Neural cell (in vitro differentiated cells): ENCODE results near the gene GPR21. TPM values are rescaled to one million over a fixed set of nuclear protein-coding genes. Genes with fewer than 3 reads are reported as not detected.

Experiments used
- H2AFZ ChIP-seq: fragments of 200-600, 300-800 bp; sonication (generic), shearing (Covaris generic); 2 replicates; pipeline ENCODE4 v1.6.0; 2014; ENCODE audit warnings: low read depth, mild to moderate bottlenecking, antibody characterized with exemption, low read length, moderate library complexity
- H3F3A ChIP-seq: fragments of 200-600 bp; shearing (Covaris generic); 2 replicates; pipeline ENCODE4 v1.6.1; 2016; ENCODE audit warnings: mild to moderate bottlenecking, moderate library complexity, mixed read lengths, antibody characterized with exemption, low read length; ENCODE audit not compliant: insufficient read depth, poor library complexity, severe bottlenecking
- H3K27ac ChIP-seq: fragments of 200-600, 300-800 bp; sonication (generic), shearing (Covaris generic); 2 replicates; pipeline ENCODE4 v1.5.1; 2014; ENCODE audit warnings: mild to moderate bottlenecking, low read length, moderate library complexity
- H3K27me3 ChIP-seq: fragments of 300-800, 200-600 bp; sonication (generic), shearing (Covaris generic); 2 replicates; pipeline ENCODE4 v1.6.0; 2014; ENCODE audit warnings: mild to moderate bottlenecking, low read depth, low read length, moderate library complexity; ENCODE audit not compliant: insufficient read depth
- H3K36me3 ChIP-seq: fragments of 300-800, 200-600 bp; sonication (generic), shearing (Covaris generic); 2 replicates; pipeline ENCODE4 v1.5.1; 2014; ENCODE audit warnings: mild to moderate bottlenecking, antibody characterized with exemption, low read length, moderate library complexity; ENCODE audit not compliant: insufficient read depth
- H3K4me2 ChIP-seq: fragments of 300-800, 200-600 bp; sonication (generic), shearing (Covaris generic); 2 replicates; pipeline ENCODE4 v1.6.0; 2014; ENCODE audit warnings: mild to moderate bottlenecking, low read length
- H3K4me3 ChIP-seq: fragments of 300-800, 200-600 bp; sonication (generic), shearing (Covaris generic); 2 replicates; pipeline ENCODE4 v1.5.1; 2014; ENCODE audit warnings: mild to moderate bottlenecking, low read length, moderate library complexity
- H3K79me2 ChIP-seq: fragments of 200-600 bp; shearing (Covaris generic); replicated peaks from 2 replicates; pipeline ENCODE4 v1.6.0; 2014; ENCODE audit warnings: mild to moderate bottlenecking, low read length, moderate library complexity; ENCODE audit not compliant: insufficient read depth
- H3K9ac ChIP-seq: fragments of 300-800, 200-600 bp; sonication (generic), shearing (Covaris generic); 2 replicates; pipeline ENCODE4 v1.6.1; 2016; ENCODE audit warnings: mild to moderate bottlenecking, low read length, mixed read lengths
- H3K9me2 ChIP-seq: fragments of 200-600 bp; shearing (Covaris generic); 2 replicates; pipeline ENCODE4 v1.6.1; 2016; ENCODE audit warnings: mild to moderate bottlenecking, low read length, mixed read lengths; ENCODE audit not compliant: insufficient read depth
- H3K9me3 ChIP-seq: fragments of 200-600, 300-800 bp; sonication (generic), shearing (Covaris generic); 2 replicates; pipeline ENCODE4 v1.6.1; 2016; ENCODE audit warnings: mild to moderate bottlenecking, mixed run types, low read length, moderate library complexity, mixed read lengths
- H4K20me1 ChIP-seq: fragments of 200-600 bp; shearing (Covaris generic); 2 replicates; pipeline ENCODE4 v1.6.1; 2016; ENCODE audit warnings: mild to moderate bottlenecking, mixed run types; ENCODE audit not compliant: insufficient read depth
- CTCF ChIP-seq: fragments of 450-650 bp; IDR thresholded peaks from 2 replicates; pipeline ENCODE4 v1.5.1; 2014; ENCODE audit warnings: antibody characterized with exemption, mild to moderate bottlenecking, moderate library complexity; ENCODE audit not compliant: poor library complexity, severe bottlenecking
- EP300 ChIP-seq: fragments of 450-650 bp; conservative IDR thresholded peaks from 2 replicates; pipeline ENCODE4 v1.6.1; 2014; ENCODE audit warnings: antibody characterized with exemption, mild to moderate bottlenecking, moderate library complexity; ENCODE audit not compliant: poor library complexity, severe bottlenecking
- EZH2 ChIP-seq: fragments of 200-600, 300-800 bp; shearing (Covaris generic), sonication (generic); IDR thresholded peaks from 2 replicates; pipeline ENCODE4 v1.6.1; 2014; ENCODE audit warnings: antibody characterized with exemption, low read length, borderline replicate concordance, mild to moderate bottlenecking; ENCODE audit not compliant: insufficient read depth, poor library complexity, severe bottlenecking
- MXI1 ChIP-seq: fragments of 450-650 bp; conservative IDR thresholded peaks from 2 replicates; pipeline ENCODE4 v1.6.1; 2014; ENCODE audit warnings: antibody characterized with exemption, mild to moderate bottlenecking; ENCODE audit not compliant: poor library complexity, severe bottlenecking
- POLR2AphosphoS5 ChIP-seq: IDR thresholded peaks from 2 replicates; pipeline ENCODE4 v1.6.1; 2012
- RAD21 ChIP-seq: fragments of 450-650 bp; conservative IDR thresholded peaks from 2 replicates; pipeline ENCODE4 v1.6.1; 2014; ENCODE audit warnings: antibody characterized with exemption, mild to moderate bottlenecking, moderate library complexity
- REST ChIP-seq: IDR thresholded peaks from 2 replicates; pipeline ENCODE4 v1.6.1; 2012; ENCODE audit warnings: borderline replicate concordance
- SMC3 ChIP-seq: fragments of 450-650 bp; conservative IDR thresholded peaks from 2 replicates; pipeline ENCODE4 v1.6.1; 2014; ENCODE audit warnings: antibody characterized with exemption, mild to moderate bottlenecking, moderate library complexity; ENCODE audit not compliant: poor library complexity
- TAF1 ChIP-seq: IDR thresholded peaks from 2 replicates; pipeline ENCODE4 v1.6.1; 2012; ENCODE audit warnings: low read depth
- polyA minus RNA-seq: library from RNA; depleted of rRNA, polyadenylated mRNA; stranded (reverse); fragments of >200 nt; gene quantifications from 2 replicates; pipeline ENCODE4 v1.2.3, GENCODE V29; 2014
- polyA plus RNA-seq: library from polyadenylated mRNA; depleted of rRNA; stranded (reverse); fragments of >200 nt; gene quantifications from 2 replicates; pipeline ENCODE4 v1.2.3, GENCODE V29; 2014

The GPR21 gene
- polyA plus RNA-seq (2.2 and 7.2 TPM in 2 replicates), polyA minus RNA-seq (16.8 and 19.0 TPM in 2 replicates)

GRCh38 chr9:123033352-123033751, at the start of gene GPR21:
Gene GPR21, plus strand, starts transcription at chr9:123033667. Its CDS starts 900 bp downstream, at chr9:123034567.
- Histone ChIP-seq H3K36me3 (no peaks in the 10 kb centered on the region), H3K27ac (peak within 1 kb of the TSS; percentile 70)

GRCh38 chr9:122986010-122986409, 47.5 kb upstream of the GPR21 start:
- no peaks in the 10 kb centered on the region for H3K79me2 ChIP-seq
- H2AFZ ChIP-seq = no peak overlapping the region
- no peaks in the 10 kb centered on the region for H3F3A ChIP-seq
- H3K9me3 ChIP-seq = no peaks in the 10 kb centered on the region
- H3K9me2 ChIP-seq = no peaks in the 10 kb centered on the region
- no peak overlapping the region for H3K4me3 ChIP-seq
- H3K4me2 ChIP-seq = no peak overlapping the region
- peaks cover 4% of the 10 kb centered on the region for H3K36me3 ChIP-seq
- no peak overlapping the region for H3K9ac ChIP-seq
- H3K27ac ChIP-seq = no peak overlapping the region
- H3K27me3 ChIP-seq = no peaks in the 10 kb centered on the region
- no peaks in the 10 kb centered on the region for H4K20me1 ChIP-seq
- TF ChIP-seq EP300 = no peak
- no peak for TF ChIP-seq MXI1
- TF ChIP-seq CTCF = no peak
- no peak for TF ChIP-seq RAD21
- TF ChIP-seq EZH2 = no peak
- TF ChIP-seq REST = no peak

More at GRCh38 chr9:123033352-123033751, at the start of gene GPR21:
- no peak for TF ChIP-seq RAD21
- no peak for TF ChIP-seq SMC3
- no peak for TF ChIP-seq EZH2
- peak; percentile 71 for TF ChIP-seq REST
- TF ChIP-seq CTCF = no peak
- peak; percentile 79 for TF ChIP-seq POLR2AphosphoS5
- TF ChIP-seq TAF1 = peak; percentile 80
- peak; percentile 47 for TF ChIP-seq MXI1
- H3K27me3 ChIP-seq = no peaks in the 10 kb centered on the region
- peak within 1 kb of the TSS; percentile 59 for H3K4me2 ChIP-seq
- peak within 1 kb of the TSS; percentile 60 for H3K9ac ChIP-seq
- H4K20me1 ChIP-seq = no peaks in the 10 kb centered on the region
- peak within 1 kb of the TSS; percentile 68 for H3K4me3 ChIP-seq
- peaks cover 40% of the 10 kb centered on the region for H3K79me2 ChIP-seq
- H2AFZ ChIP-seq = peak within 1 kb of the TSS; percentile 17
- H3K9me2 ChIP-seq = no peaks in the 10 kb centered on the region
- peaks cover 8% of the 10 kb centered on the region for H3F3A ChIP-seq
- H3K9me3 ChIP-seq = no peaks in the 10 kb centered on the region
